Measurements from ENCODE around the gene BZW2.

- TF ChIP-seq CTCF (IDR thresholded peaks at IDR 0.05; ENCODE audit: low read depth, low read length, poor library complexity, severe bottlenecking) (no peak), EZH2phosphoT487 (IDR thresholded peaks at IDR 0.05; ENCODE audit: borderline replicate concordance, low read length) (no peak)
Measured at GRCh38 chr7:16710651-16711050, 64.7 kb downstream of the BZW2 start.

All from DOHH2 (cell line).